Measurements from ENCODE around the gene ZER1. TPM values are rescaled to one million over a fixed set of nuclear protein-coding genes. Genes with fewer than 3 reads are reported as not detected.

ZER1 gene
- total RNA-seq, 2 experiments from 2014 or later: 11.0 to 15.1 TPM

- ChIA-PET CTCF (ENCODE audit: unreplicated experiment) (no interaction called here), POLR2A (interaction anchor here (0.6 to 1.5 kb wide), 3 partner anchors 33 to 124 kb away, joined by 3 to 7 read pairs (median 3); partner anchors contain the start of gene ZDHHC12)
- H3K79me2 ChIP-seq (ENCODE audit: insufficient read depth, low read depth, low read length): peaks cover 84% of the 10 kb centered on the region
- intact Hi-C loops (cut with micrococcal nuclease; ENCODE audit: unreplicated experiment): loop anchor here (5.0 to 10.0 kb wide), 3 partner anchors 40 to 1357 kb away; partner anchors contain the start of gene FNBP1
- no peaks in the 10 kb centered on the region for H3K9me3 ChIP-seq (ENCODE audit: low read length)
- DNase-seq (ENCODE audit: low spot score): no peak
- peaks cover 44% of the 10 kb centered on the region for H3K4me1 ChIP-seq (ENCODE audit: insufficient read depth, low read length, poor library complexity, severe bottlenecking)
- H3K4me3 ChIP-seq (ENCODE audit: low read depth, low read length, poor library complexity, severe bottlenecking): peak overlapping the region; percentile 90
- no TSS peak for BruUV-seq (replicated peaks)
- peaks cover 20% of the 10 kb centered on the region for H4K20me1 ChIP-seq (ENCODE audit: insufficient read depth, low read length)
- H3K27ac ChIP-seq (ENCODE audit: low read depth, low read length, poor library complexity, severe bottlenecking): peak overlapping the region; percentile 91
- H3K4me2 ChIP-seq (ENCODE audit: low read length): peak overlapping the region; percentile 87
- TF ChIP-seq CTCF (conservative IDR thresholded peaks at IDR 0.05; ENCODE audit: low read length): no peak
- TF ChIP-seq EZH2phosphoT487 (IDR thresholded peaks at IDR 0.05; ENCODE audit: borderline replicate concordance, low read depth, low read length): no peak
- H3K36me3 ChIP-seq (ENCODE audit: insufficient read depth, low read length): peaks cover 45% of the 10 kb centered on the region
- no peak overlapping the region for H2AFZ ChIP-seq (ENCODE audit: low read length)
- H3K9me2 ChIP-seq (ENCODE audit: insufficient read depth, low read length): no peaks in the 10 kb centered on the region
These were observed 84.3 kb downstream of the ZER1 start for GRCh38 chr9:128687453-128687852.

- ChIA-PET POLR2A (interaction anchor here (0.7 to 1.5 kb wide), 4 partner anchors 11 to 408 kb away, joined by 3 to 7 read pairs (median 6); partner anchors contain the start of gene ZDHHC12), CTCF (ENCODE audit: unreplicated experiment) (interaction anchor here (0.6 kb wide), 1 partner anchor 436 kb away, joined by 3 read pairs; no protein-coding TSS in a partner anchor)
- H4K20me1 ChIP-seq (ENCODE audit: insufficient read depth, low read length): peaks cover 11% of the 10 kb centered on the region
- H3K9me2 ChIP-seq (ENCODE audit: insufficient read depth, low read length): no peaks in the 10 kb centered on the region
- no peak for TF ChIP-seq EZH2phosphoT487 (IDR thresholded peaks at IDR 0.05; ENCODE audit: borderline replicate concordance, low read depth, low read length)
- TF ChIP-seq CTCF (conservative IDR thresholded peaks at IDR 0.05; ENCODE audit: low read length): no peak
- H3K36me3 ChIP-seq (ENCODE audit: insufficient read depth, low read length): peaks cover 36% of the 10 kb centered on the region
- peak overlapping the region; percentile 90 for H3K4me3 ChIP-seq (ENCODE audit: low read depth, low read length, poor library complexity, severe bottlenecking)
- peaks cover 47% of the 10 kb centered on the region for H3K4me1 ChIP-seq (ENCODE audit: insufficient read depth, low read length, poor library complexity, severe bottlenecking)
- peak; percentile 53 for DNase-seq (ENCODE audit: low spot score)
- H3K9me3 ChIP-seq (ENCODE audit: low read length): no peaks in the 10 kb centered on the region
- intact Hi-C loops (cut with micrococcal nuclease; ENCODE audit: unreplicated experiment): loop anchor here (5.0 to 10.0 kb wide), 3 partner anchors 39 to 1359 kb away; partner anchors contain the start of gene FNBP1
- peak overlapping the region; percentile 91 for H3K27ac ChIP-seq (ENCODE audit: low read depth, low read length, poor library complexity, severe bottlenecking)
- H2AFZ ChIP-seq (ENCODE audit: low read length): no peak overlapping the region
- no TSS peak for BruUV-seq (replicated peaks)
- H3K4me2 ChIP-seq (ENCODE audit: low read length): peak overlapping the region; percentile 87
- H3K79me2 ChIP-seq (ENCODE audit: insufficient read depth, low read depth, low read length): peaks cover 76% of the 10 kb centered on the region
These were observed 85.9 kb downstream of the ZER1 start for GRCh38 chr9:128685636-128686489.

All from OCI-LY7 (cell line).